NCI-H2081 (cell line): ENCODE results near the gene SLC9A8.

Experiments used
- DNase-seq, 2 experiments: peaks; one replicate each; lab custom pipeline; 2025; lab: John Stamatoyannopoulos, UW

Gene SLC9A8

DNA sequence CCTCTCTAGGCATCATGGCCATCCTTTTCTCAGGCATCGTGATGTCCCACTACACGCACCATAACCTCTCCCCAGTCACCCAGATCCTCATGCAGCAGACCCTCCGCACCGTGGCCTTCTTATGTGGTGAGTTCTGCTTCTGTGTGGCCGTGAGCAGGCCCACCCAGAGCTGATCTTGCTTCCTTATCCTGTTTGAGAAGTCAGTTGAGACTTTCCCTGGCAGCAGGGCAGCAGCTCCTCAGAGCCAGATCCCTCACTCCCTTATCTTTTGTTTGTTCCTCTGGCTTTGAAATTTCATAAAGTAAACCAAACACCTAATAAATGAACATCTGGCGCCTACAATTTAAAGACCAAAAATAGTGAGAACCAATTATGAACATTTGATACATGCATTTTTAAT lies 62.1 kb downstream of the SLC9A8 start:
- no peak for DNase-seq

DNA sequence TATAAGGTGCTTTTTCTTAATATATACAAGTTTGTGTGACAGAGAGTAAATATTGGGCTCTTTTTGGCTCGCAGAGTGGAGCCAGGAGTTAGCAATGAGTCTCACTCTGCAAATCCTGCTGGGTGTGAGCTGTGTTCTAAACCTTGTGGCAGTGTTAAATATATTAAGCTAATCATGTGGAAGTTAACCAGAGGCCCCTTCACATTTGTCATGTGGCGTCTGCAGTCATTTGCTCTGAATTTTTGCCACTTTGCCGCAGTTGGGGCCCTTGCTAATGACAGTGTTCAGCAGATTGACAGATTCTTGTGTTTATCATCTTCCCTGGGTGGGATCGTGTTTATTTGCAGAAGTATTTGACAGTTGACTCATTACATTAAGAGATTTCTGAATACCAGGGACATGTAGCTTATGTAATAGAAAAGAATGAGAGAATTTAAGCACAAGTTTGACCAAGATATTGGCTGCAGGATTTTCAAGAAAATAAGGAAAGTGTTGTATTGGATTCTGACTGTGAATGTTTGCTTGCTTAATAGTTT lies 64.8 kb downstream of the SLC9A8 start:
- DNase-seq = no peak

DNA sequence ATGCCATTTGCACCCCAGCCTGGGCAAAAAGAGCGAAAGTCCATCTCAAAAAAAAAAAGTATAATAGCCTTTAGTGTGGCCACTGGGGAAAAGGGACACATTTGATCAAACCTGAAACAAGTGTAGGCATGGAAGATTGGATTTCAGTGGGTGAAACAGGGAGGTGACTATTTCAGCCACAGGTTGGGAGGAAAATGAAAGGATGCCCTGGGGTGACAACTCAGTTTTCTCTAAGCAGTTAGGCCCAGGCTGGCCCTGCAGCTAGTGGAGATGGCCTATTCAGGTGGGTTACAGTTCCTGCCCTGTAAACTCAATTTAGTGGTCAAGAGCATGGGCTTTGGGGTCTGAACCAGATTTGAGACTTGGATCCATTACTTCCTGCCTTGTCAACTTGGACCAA lies 66.3 kb downstream of the SLC9A8 start:
- DNase-seq = no peak

GRCh38 chr20:49880177-49880576 lies 67.5 kb downstream of the SLC9A8 start:
- DNase-seq = no peak

GRCh38 chr20:49880724-49881445 lies 68.3 kb downstream of the SLC9A8 start:
- no peak for DNase-seq

GRCh38 chr20:49882171-49882970 lies 69.7 kb downstream of the SLC9A8 start:
- DNase-seq = no peak

DNA sequence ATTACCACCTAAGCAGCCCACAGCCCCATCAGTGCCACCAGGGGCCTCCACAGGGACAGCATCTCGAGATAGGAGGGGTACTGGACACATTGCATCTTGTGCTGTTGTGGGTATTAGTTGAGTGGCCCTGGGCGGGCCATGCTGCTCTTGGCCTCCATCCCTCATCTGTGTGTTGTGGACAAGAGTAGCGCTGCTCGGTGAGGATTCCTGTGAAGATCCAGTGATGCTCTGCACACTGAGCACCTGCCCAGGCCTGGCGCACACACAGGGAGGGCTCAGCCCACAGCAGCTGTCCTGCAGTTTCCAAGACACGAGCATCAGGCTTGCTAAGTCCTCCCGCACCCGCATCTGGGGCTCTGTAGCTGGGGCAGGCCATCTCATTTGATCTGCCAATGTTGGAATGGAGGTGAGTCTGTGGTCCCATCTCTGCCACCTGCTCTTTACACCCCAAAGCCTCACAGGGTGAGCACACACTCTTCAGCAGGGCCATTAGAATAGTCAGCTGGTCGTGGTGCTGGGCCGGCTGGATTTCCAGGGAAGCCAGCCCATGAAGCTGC lies 70.7 kb downstream of the SLC9A8 start:
- DNase-seq = no peak

GRCh38 chr20:49885558-49886332 lies 73.1 kb downstream of the SLC9A8 start:
- DNase-seq = no peak

DNA sequence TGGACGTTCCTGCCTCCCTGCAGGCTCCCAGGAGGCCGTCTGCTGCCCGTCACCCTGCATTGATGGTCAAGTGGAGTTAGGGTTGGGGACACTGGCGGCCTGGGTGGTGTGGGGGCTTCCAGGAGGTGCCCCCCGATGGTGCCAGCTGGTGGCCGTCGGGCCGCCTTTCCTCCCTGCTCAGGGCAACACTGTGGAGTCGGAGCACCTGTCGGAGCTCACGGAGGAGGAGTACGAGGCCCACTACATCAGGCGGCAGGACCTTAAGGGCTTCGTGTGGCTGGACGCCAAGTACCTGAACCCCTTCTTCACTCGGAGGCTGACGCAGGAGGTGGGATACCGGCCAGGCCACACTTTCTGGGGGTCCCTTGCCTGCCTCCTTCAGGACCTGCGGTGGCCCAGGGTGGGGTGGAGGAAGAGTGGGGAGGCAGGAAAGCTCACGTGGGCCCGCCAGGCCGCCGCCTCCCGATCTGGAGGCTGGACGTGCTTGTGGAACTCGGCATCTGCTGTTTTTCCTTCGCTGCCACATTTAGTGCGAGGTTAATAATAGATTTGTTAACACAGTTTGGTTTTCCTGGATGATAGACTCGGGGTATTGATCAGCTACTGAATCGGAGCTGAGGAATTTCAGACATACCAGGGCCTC lies 74.1 kb downstream of the SLC9A8 start:
- DNase-seq = no peak

- no peak for DNase-seq
Measured at GRCh38 chr20:49887251-49888211, 74.9 kb downstream of the SLC9A8 start.

DNA sequence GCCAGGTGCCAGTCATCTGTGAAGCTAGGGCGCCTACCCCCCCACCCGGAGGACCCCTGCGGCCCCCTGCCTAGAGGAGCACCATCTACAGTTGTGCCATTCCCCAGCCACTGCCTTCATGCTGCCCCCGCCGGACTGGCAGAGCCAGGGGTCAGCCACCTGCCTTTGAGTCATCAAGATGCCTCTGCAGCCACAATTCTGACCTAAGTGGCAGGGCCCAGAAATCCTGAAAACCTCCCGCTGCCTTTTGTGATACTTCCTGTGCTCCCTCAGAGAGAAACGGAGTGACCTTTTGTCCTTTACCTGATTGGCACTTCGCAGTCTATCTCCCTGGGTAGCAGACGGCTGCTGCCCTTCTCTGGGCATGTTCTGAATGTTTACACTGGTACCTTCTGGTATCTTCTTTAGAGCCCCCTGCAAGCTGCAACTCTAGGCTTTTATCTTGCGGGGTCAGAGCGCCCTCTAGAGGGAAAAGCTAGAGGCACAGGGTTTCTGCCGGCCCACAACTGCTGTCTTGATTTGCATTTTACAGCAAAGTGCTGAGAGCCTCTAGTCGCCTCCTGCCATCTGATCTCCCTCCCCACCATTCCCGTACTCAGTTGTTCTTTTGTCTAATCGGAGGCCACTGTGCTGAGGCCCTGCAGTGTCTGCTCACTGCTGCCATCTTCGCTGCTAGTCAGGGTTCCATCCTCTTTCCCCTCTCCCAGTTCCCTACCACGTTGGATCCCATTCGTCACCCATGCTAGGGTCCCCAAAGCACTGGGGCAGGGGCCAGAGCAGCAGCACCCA lies 75.8 kb downstream of the SLC9A8 start:
- DNase-seq = peak; percentile 49 to 53

- DNase-seq = no peak
Measured at GRCh38 chr20:49889001-49889934, 76.6 kb downstream of the SLC9A8 start.

DNA sequence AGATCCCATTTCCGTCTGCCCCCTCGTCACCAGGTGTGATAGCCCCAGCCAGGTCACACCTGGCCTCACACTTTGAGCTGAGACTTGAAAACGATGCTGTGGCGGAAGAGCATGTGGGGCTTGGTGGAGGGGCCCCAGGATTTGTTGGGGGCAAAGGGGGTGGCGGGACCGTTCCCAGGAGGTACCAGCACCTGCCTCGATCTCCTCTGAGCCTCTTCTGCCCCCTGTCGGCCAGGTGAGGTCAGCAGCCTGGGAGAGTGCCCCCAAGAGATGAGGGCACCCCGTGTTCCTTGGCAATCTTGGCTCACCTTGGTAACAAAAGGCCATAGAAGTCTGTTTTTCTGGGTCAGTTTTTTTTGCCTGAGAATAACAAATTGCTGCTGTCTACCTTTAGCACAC lies 77.3 kb downstream of the SLC9A8 start:
- DNase-seq = no peak

DNA sequence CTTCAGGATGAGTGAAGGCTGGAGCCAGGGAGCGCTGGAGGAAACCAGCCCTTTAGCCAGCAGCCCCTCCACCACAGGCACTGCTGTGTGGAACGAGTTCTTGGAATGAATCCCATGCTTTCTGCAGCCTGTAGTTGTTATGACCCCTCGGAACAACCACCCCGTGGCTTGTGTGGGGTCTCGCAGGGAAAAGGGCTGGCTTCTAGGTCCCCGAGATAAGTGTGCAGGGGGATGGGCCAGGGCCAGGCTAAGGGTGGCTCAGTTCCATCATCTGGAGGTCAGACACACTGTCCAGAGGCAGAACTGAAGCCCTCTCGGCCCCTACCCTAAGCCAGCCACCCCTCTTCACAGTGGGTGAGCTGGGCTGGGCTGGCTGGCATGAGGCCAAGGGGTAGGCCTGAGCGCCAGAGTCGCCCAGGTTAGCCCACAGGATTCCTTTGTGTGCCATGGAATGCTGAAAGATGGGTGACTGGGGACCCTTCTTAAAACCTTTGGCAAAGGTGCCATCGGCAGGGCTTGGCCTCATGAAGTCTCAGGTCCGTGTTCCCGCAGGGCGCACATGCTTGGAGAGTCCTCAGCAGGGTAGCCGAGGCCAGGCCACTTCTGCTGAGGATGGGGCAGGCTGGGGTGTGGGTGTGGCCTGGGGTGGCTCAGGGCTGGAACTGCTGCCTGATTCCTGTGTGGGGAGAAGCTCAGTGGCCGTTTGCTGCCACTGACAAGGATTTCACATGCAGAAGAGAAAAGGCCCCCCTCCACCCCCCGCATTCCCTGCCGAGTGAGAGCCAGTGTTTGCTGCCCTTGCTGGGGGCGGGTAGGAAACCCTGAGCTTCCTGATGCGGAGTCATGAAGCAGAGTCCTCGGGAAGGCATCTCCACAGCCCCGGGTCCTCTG lies 78.1 kb downstream of the SLC9A8 start:
- DNase-seq = no peak

DNA sequence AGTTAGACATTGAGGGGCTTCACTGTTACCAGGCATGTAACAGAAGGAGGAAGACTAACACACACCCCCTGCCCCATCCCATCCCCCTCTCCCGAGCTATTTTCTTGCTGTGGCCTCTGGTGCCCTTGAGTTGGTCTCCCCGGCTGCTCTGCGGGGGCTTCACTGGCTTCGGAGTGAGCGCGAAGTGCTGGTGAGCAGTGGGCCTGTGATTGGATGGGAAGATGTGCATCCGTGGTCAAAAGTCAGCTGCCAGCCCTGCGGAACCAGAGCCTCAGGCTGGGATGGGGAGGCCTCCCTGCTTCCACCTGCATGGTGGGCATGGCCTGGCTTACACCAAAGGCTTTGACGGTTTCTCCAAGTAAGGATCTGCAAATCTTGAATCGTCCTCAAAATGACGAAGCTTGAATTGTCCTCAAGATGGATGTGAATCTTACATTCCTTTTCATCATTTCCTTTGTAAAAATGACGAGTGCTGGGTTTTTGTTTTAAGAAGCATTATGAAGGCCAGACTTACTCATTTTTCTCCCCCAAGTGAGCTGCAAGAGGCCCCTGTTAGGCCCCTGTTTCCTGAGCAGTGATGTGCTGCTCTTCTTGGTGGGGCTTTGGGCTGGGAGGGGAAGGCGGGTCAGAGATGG lies 79.0 kb downstream of the SLC9A8 start:
- no peak for DNase-seq

GRCh38 chr20:49892260-49892659 lies 79.6 kb downstream of the SLC9A8 start:
- no peak for DNase-seq

- no peak for DNase-seq
Measured at GRCh38 chr20:49892817-49893216, 80.2 kb downstream of the SLC9A8 start.
